GM23338 (cell line): ENCODE measurements around the gene NDUFV2. TPM values are rescaled to one million over a fixed set of nuclear protein-coding genes. Genes with fewer than 3 reads are reported as not detected.

Experiments
- ATAC-seq: fragments of 200-7000 bp; cut with Tn5 transposase; 3 replicates; pipeline ENCODE4 v1.9.1; 2020
- DNase-seq: peaks from one replicate; pipeline ENCODE4 v3.0.0-alpha.2; 2015; ENCODE audit warnings: low spot score
- H2AFZ ChIP-seq: fragments of 200-600 bp; sonication (generic); 2 replicates; pipeline ENCODE4 v1.8.0; 2016; ENCODE audit warnings: antibody characterized with exemption, mild to moderate bottlenecking, moderate library complexity
- H3F3A ChIP-seq: fragments of 200-600 bp; sonication (generic); replicated peaks from 2 replicates; pipeline ENCODE4 v1.8.0; 2017; ENCODE audit warnings: antibody characterized with exemption, mixed run types, low read depth
- H3K27ac ChIP-seq: fragments of 200-600 bp; sonication (generic); 2 replicates; pipeline ENCODE4 v1.6.1; 2016; ENCODE audit warnings: low read depth
- H3K27me3 ChIP-seq: fragments of 200-600 bp; sonication (generic); 2 replicates; pipeline ENCODE4 v1.8.0; 2016; ENCODE audit warnings: mild to moderate bottlenecking, mixed run types, moderate library complexity; ENCODE audit not compliant: insufficient read depth
- H3K36me3 ChIP-seq: fragments of 200-600 bp; sonication (generic); 2 replicates; pipeline ENCODE4 v1.8.0; 2016; ENCODE audit warnings: mild to moderate bottlenecking; ENCODE audit not compliant: insufficient read depth
- H3K4me1 ChIP-seq: fragments of 200-600 bp; sonication (generic); 2 replicates; pipeline ENCODE4 v1.8.0; 2016; ENCODE audit warnings: mild to moderate bottlenecking, moderate library complexity; ENCODE audit not compliant: insufficient read depth
- H3K4me2 ChIP-seq: fragments of 200-600 bp; sonication (generic); 2 replicates; pipeline ENCODE4 v1.7.1; 2017; ENCODE audit warnings: mixed run types
- H3K4me3 ChIP-seq: fragments of 200-600 bp; sonication (generic); 2 replicates; pipeline ENCODE4 v1.6.1; 2016; ENCODE audit warnings: mixed run types
- H3K79me2 ChIP-seq: fragments of 200-600 bp; sonication (generic); replicated peaks from 2 replicates; pipeline ENCODE4 v1.8.0; 2017; ENCODE audit warnings: mild to moderate bottlenecking; ENCODE audit not compliant: insufficient read depth
- H3K9me2 ChIP-seq: fragments of 200-600 bp; sonication (generic); 2 replicates; pipeline ENCODE4 v1.8.0; 2017; ENCODE audit not compliant: insufficient read depth
- H4K20me1 ChIP-seq: fragments of 200-600 bp; sonication (generic); replicated peaks from 2 replicates; pipeline ENCODE4 v1.8.0; 2017; ENCODE audit warnings: mild to moderate bottlenecking; ENCODE audit not compliant: insufficient read depth
- H3K27ac Mint-ChIP-seq: 2 replicates; pipeline ENCODE4 v1.8.0; 2020; ENCODE audit warnings: inconsistent platforms, mild to moderate bottlenecking, moderate library complexity, mixed read lengths
- H3K27me3 Mint-ChIP-seq: 3 replicates; pipeline ENCODE4 v1.8.0; 2022; ENCODE audit warnings: low read depth, mild to moderate bottlenecking, moderate library complexity, mixed read lengths, inconsistent platforms; ENCODE audit not compliant: insufficient read depth, poor library complexity
- H3K36me3 Mint-ChIP-seq: 3 replicates; pipeline ENCODE4 v1.8.0; 2021; ENCODE audit warnings: low read depth, mild to moderate bottlenecking, inconsistent platforms, moderate library complexity, mixed read lengths
- H3K4me1 Mint-ChIP-seq: 3 replicates; pipeline ENCODE4 v1.8.0; 2020; ENCODE audit warnings: mild to moderate bottlenecking, inconsistent platforms, mixed read lengths
- H3K4me3 Mint-ChIP-seq: 3 replicates; pipeline ENCODE4 v1.8.0; 2021; ENCODE audit warnings: moderate library complexity, mild to moderate bottlenecking, inconsistent platforms, mixed read lengths
- H3K9me3 Mint-ChIP-seq: 3 replicates; pipeline ENCODE4 v1.8.0; 2020; ENCODE audit warnings: moderate library complexity, mild to moderate bottlenecking, inconsistent platforms, mixed read lengths
- EZH2phosphoT487 ChIP-seq: fragments of 200-600 bp; sonication (generic); IDR thresholded peaks from one replicate; pipeline ENCODE4 v1.8.1; 2018; ENCODE audit warnings: antibody characterized with exemption; ENCODE audit not compliant: unreplicated experiment
- NANOG ChIP-seq: IDR thresholded peaks from 2 replicates; pipeline ENCODE4 v1.6.1; 2016; ENCODE audit warnings: antibody characterized with exemption, borderline replicate concordance
- POLR2AphosphoS5 ChIP-seq: IDR thresholded peaks from 2 replicates; pipeline ENCODE4 v1.6.1; 2016; ENCODE audit warnings: antibody characterized with exemption, low read depth
- STAT1 ChIP-seq: IDR thresholded peaks from one replicate; pipeline ENCODE4 v1.6.1; 2016; ENCODE audit warnings: antibody characterized with exemption; ENCODE audit not compliant: unreplicated experiment
- ZNF114 ChIP-seq: fragments of 250-450 bp; sonication (Bioruptor Pico); IDR thresholded peaks from 2 replicates; pipeline ENCODE4 v1.5.0; 2020; ENCODE audit warnings: mild to moderate bottlenecking, moderate library complexity
- ZNF331 ChIP-seq: fragments of 250-450 bp; sonication (Bioruptor Pico); IDR thresholded peaks from 2 replicates; pipeline ENCODE4 v1.5.0; 2020; ENCODE audit warnings: low read depth, mild to moderate bottlenecking, moderate library complexity
- polyA plus RNA-seq: library from polyadenylated mRNA; unstranded; fragments of >200 nt; fragmentation: Nextera tagmentation; extraction: Ambion mirVana; gene quantifications from 2 replicates; pipeline ENCODE4 v1.2.1, GENCODE V29; 2016
- total RNA-seq: library from RNA; depleted of rRNA; stranded (reverse); fragments of >200 nt; shearing (Covaris generic); gene quantifications from 2 replicates; pipeline ENCODE4 v1.2.3, GENCODE V29; 2014
- TF ChIP-seq, protein P1 (sequence below): IDR thresholded peaks from one replicate; pipeline ENCODE4 v1.6.1; 2018; ENCODE audit warnings: antibody characterized with exemption; ENCODE audit not compliant: unreplicated experiment
- TF ChIP-seq, protein P2 (sequence below): fragments of 250-450 bp; sonication (Bioruptor Pico); IDR thresholded peaks from 2 replicates; pipeline ENCODE4 v1.5.0; 2020; ENCODE audit warnings: mild to moderate bottlenecking, moderate library complexity

The NDUFV2 gene
- total and polyA plus RNA-seq, 2 experiments from 2014 or later, result 157 to 577 TPM

DNA sequence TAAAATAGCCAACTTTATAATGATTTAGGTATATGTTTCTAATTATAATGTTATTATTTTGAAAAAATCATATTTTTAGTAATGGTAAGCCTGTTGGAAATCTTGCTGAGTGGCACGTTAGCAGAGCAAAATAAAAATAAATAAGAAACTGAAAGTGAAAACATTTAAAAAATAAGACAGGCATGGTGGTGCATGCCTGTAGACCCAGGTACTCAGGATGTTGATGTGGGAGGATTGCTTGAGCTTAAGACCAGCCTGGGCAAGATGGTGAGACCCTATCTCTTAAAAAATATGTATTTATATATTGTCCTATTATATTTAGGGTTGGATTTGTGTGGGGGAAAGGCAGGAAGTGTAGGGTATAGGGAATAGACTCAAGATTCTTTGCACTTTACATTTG lies 18.3 kb downstream of the NDUFV2 start:
- Histone ChIP-seq H3K79me2 (peaks cover 76% of the 10 kb centered on the region), H3K27ac (no peak overlapping the region), H3F3A (no peaks in the 10 kb centered on the region), H3K4me1 (peaks cover 20% of the 10 kb centered on the region; the same call in 1 of the 2 replicates), H4K20me1 (peaks cover 10% of the 10 kb centered on the region), H3K27me3 (no peaks in the 10 kb centered on the region), H3K36me3 (peaks cover 31% of the 10 kb centered on the region; the same call in 1 of the 2 replicates), H3K4me2 (no peak overlapping the region), H3K9me2 (no peaks in the 10 kb centered on the region), H3K4me3 (no peak overlapping the region), H2AFZ (no peak overlapping the region)
- Mint-ChIP-seq H3K4me1 (peaks cover 14% of the 10 kb centered on the region), H3K27me3 (no peaks in the 10 kb centered on the region), H3K4me3 (no peak overlapping the region), H3K36me3 (peaks cover 61% of the 10 kb centered on the region), H3K27ac (no peak overlapping the region), H3K9me3 (no peaks in the 10 kb centered on the region)
- TF ChIP-seq STAT1 (no peak), ZNF114 (CRISPR knock-in tag) (no peak), ZNF331 (no peak), EZH2phosphoT487 (no peak), POLR2AphosphoS5 (no peak), NANOG (no peak)
- TF ChIP-seq, protein P1, sequence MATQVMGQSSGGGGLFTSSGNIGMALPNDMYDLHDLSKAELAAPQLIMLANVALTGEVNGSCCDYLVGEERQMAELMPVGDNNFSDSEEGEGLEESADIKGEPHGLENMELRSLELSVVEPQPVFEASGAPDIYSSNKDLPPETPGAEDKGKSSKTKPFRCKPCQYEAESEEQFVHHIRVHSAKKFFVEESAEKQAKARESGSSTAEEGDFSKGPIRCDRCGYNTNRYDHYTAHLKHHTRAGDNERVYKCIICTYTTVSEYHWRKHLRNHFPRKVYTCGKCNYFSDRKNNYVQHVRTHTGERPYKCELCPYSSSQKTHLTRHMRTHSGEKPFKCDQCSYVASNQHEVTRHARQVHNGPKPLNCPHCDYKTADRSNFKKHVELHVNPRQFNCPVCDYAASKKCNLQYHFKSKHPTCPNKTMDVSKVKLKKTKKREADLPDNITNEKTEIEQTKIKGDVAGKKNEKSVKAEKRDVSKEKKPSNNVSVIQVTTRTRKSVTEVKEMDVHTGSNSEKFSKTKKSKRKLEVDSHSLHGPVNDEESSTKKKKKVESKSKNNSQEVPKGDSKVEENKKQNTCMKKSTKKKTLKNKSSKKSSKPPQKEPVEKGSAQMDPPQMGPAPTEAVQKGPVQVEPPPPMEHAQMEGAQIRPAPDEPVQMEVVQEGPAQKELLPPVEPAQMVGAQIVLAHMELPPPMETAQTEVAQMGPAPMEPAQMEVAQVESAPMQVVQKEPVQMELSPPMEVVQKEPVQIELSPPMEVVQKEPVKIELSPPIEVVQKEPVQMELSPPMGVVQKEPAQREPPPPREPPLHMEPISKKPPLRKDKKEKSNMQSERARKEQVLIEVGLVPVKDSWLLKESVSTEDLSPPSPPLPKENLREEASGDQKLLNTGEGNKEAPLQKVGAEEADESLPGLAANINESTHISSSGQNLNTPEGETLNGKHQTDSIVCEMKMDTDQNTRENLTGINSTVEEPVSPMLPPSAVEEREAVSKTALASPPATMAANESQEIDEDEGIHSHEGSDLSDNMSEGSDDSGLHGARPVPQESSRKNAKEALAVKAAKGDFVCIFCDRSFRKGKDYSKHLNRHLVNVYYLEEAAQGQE, result no peak
- TF ChIP-seq, protein P2, sequence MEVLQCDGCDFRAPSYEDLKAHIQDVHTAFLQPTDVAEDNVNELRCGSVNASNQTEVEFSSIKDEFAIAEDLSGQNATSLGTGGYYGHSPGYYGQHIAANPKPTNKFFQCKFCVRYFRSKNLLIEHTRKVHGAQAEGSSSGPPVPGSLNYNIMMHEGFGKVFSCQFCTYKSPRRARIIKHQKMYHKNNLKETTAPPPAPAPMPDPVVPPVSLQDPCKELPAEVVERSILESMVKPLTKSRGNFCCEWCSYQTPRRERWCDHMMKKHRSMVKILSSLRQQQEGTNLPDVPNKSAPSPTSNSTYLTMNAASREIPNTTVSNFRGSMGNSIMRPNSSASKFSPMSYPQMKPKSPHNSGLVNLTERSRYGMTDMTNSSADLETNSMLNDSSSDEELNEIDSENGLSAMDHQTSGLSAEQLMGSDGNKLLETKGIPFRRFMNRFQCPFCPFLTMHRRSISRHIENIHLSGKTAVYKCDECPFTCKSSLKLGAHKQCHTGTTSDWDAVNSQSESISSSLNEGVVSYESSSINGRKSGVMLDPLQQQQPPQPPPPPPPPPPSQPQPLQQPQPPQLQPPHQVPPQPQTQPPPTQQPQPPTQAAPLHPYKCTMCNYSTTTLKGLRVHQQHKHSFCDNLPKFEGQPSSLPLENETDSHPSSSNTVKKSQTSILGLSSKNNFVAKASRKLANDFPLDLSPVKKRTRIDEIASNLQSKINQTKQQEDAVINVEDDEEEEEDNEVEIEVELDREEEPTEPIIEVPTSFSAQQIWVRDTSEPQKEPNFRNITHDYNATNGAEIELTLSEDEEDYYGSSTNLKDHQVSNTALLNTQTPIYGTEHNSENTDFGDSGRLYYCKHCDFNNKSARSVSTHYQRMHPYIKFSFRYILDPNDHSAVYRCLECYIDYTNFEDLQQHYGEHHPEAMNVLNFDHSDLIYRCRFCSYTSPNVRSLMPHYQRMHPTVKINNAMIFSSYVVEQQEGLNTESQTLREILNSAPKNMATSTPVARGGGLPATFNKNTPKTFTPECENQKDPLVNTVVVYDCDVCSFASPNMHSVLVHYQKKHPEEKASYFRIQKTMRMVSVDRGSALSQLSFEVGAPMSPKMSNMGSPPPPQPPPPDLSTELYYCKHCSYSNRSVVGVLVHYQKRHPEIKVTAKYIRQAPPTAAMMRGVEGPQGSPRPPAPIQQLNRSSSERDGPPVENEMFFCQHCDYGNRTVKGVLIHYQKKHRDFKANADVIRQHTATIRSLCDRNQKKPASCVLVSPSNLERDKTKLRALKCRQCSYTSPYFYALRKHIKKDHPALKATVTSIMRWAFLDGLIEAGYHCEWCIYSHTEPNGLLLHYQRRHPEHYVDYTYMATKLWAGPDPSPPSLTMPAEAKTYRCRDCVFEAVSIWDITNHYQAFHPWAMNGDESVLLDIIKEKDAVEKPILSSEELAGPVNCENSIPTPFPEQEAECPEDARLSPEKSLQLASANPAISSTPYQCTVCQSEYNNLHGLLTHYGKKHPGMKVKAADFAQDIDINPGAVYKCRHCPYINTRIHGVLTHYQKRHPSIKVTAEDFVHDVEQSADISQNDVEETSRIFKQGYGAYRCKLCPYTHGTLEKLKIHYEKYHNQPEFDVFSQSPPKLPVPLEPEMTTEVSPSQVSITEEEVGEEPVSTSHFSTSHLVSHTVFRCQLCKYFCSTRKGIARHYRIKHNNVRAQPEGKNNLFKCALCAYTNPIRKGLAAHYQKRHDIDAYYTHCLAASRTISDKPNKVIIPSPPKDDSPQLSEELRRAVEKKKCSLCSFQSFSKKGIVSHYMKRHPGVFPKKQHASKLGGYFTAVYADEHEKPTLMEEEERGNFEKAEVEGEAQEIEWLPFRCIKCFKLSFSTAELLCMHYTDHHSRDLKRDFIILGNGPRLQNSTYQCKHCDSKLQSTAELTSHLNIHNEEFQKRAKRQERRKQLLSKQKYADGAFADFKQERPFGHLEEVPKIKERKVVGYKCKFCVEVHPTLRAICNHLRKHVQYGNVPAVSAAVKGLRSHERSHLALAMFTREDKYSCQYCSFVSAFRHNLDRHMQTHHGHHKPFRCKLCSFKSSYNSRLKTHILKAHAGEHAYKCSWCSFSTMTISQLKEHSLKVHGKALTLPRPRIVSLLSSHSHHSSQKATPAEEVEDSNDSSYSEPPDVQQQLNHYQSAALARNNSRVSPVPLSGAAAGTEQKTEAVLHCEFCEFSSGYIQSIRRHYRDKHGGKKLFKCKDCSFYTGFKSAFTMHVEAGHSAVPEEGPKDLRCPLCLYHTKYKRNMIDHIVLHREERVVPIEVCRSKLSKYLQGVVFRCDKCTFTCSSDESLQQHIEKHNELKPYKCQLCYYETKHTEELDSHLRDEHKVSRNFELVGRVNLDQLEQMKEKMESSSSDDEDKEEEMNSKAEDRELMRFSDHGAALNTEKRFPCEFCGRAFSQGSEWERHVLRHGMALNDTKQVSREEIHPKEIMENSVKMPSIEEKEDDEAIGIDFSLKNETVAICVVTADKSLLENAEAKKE (CRISPR knock-in tag), result no peak
- DNase-seq, result no peak
- no peak for ATAC-seq
